Transverse colon (tissue), 4 donors: ENCODE results near the gene RDH8.

ENCODE experiments used
- EP300 ChIP-seq: sonication (generic); formaldehyde crosslinking; IDR thresholded peaks from one replicate; pipeline ENCODE4 v1.6.1; 2017; ENCODE audit warnings: antibody characterized with exemption, low read depth
- POLR2A ChIP-seq: fragments of 450-650 bp; IDR thresholded peaks from one replicate; pipeline ENCODE4 v1.6.1; 2016; ENCODE audit warnings: antibody characterized with exemption, mild to moderate bottlenecking, moderate library complexity
- POLR2AphosphoS5 ChIP-seq, 3 donors: sonication (generic); formaldehyde crosslinking; IDR thresholded peaks; one replicate each; pipeline ENCODE4 v1.6.1; 2016; ENCODE audit warnings: antibody characterized with exemption in 3 of 3
- TF ChIP-seq, protein P1 (sequence below), 5 experiments: fragments of 200-600 bp in 3 of 5; fragments of 450-650 bp in 2 of 5; sonication (generic) in 3 of 5; IDR thresholded peaks; 1 replicate in 2 of 5; 2 replicates in 3 of 5; pipeline ENCODE4 v1.5.1; 2016 to 2017; ENCODE audit warnings: antibody characterized with exemption in 5 of 5, inconsistent platforms in 3 of 5, mild to moderate bottlenecking in 2 of 5, moderate library complexity in 1 of 5

DNA sequence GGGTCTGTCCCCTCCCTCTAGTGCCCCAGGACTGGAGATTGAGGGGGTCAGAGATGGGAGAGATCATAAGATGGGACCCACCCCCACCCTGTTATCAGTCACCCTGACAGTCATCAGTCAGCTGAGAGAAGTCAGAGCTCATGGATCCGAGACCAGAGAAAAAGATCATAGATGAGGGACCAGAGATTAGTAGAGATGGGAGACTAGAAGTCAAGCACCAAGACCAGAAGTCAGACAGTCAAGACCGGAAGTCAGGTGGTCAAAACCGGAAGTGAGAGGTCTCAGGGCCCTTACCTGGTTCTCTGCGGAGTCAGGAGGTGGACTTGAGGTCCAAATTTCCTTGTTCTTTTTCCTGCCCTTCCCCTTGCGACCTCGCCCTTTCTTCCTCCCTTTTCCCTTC lies 10.0 kb upstream of the RDH8 start:
- TF ChIP-seq, protein P1, sequence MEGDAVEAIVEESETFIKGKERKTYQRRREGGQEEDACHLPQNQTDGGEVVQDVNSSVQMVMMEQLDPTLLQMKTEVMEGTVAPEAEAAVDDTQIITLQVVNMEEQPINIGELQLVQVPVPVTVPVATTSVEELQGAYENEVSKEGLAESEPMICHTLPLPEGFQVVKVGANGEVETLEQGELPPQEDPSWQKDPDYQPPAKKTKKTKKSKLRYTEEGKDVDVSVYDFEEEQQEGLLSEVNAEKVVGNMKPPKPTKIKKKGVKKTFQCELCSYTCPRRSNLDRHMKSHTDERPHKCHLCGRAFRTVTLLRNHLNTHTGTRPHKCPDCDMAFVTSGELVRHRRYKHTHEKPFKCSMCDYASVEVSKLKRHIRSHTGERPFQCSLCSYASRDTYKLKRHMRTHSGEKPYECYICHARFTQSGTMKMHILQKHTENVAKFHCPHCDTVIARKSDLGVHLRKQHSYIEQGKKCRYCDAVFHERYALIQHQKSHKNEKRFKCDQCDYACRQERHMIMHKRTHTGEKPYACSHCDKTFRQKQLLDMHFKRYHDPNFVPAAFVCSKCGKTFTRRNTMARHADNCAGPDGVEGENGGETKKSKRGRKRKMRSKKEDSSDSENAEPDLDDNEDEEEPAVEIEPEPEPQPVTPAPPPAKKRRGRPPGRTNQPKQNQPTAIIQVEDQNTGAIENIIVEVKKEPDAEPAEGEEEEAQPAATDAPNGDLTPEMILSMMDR (IDR thresholded peaks at IDR 0.05): no peak
- TF ChIP-seq POLR2AphosphoS5 (IDR thresholded peaks at IDR 0.05) (no peak), POLR2A (no peak), EP300 (no peak)
